ENCODE data around the gene USF3. TPM values are rescaled to one million over a fixed set of nuclear protein-coding genes. Genes with fewer than 3 reads are reported as not detected.

The USF3 gene
- total and polyA plus RNA-seq, 2 experiments from 2014 or later = 10.1 to 23.5 TPM

DNA sequence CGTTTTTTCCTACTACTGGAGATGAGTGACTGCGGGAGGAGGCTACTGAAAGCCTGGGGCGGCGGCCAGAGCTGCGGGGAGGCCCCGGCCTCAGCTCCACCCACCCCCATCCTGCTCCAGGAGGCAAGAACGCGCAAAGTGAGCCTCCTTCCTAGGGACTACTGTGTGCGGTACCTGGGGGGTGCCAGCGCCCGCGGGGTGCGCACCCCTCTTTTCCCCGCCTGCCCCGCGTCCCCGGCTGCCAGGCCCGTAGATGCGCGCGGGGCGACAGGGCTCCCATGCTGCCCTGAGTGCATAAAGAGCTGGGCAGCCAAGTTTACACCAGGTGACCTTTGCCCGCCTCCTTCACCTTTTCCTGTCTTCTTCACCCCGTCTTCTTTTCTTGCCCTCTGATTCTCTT, 2.5 kb upstream of the USF3 start:
- peaks cover 13% of the 10 kb centered on the region for H3K4me1 Mint-ChIP-seq

DNA sequence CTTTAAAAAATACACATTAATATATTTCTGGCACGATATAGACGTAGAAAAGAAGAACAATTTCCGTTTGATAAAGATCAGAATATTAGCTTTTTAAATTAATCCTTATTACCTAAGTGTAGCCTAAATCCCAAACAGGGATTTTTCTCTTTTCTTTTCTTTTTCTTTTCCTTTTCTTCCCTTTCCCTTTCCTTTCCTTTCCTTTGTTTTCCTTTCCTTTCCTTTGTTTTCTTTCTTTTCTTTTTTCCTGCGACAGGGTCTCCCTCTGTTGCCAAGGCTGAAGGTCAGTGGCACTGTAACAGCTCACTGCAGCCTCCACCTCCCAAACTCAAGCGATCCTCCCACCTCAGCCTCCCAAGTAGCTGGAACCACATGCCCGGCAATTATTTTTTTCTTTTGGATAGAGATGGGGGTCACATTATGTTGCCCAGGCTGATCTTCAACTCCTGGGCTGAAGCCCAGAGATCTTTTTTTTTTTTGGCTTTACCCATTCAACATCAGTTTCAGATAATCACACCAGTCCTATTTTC, 1.8 kb upstream of the USF3 start:
- Histone ChIP-seq H2AFZ (no peak overlapping the region), H3K9me2 (ENCODE audit: insufficient read depth) (no peaks in the 10 kb centered on the region), H3K79me2 (replicated peaks; ENCODE audit: insufficient read depth) (peaks cover 24% of the 10 kb centered on the region), H3K27me3 (ENCODE audit: insufficient read depth) (no peaks in the 10 kb centered on the region), H3K4me3 (peak overlapping the region; percentile 62), H4K20me1 (replicated peaks; ENCODE audit: insufficient read depth) (no peaks in the 10 kb centered on the region), H3K4me2 (peak overlapping the region; percentile 86), H3K36me3 (ENCODE audit: insufficient read depth) (no peaks in the 10 kb centered on the region), H3K4me1 (ENCODE audit: insufficient read depth) (peaks cover 18% of the 10 kb centered on the region), H3K27ac (ENCODE audit: low read depth) (no peak overlapping the region), H3F3A (replicated peaks; ENCODE audit: low read depth) (no peaks in the 10 kb centered on the region; the same call in 1 of the 2 replicates)
- H3K4me3 Mint-ChIP-seq = no peak overlapping the region
- H3K4me1 Mint-ChIP-seq = peaks cover 13% of the 10 kb centered on the region
- peaks cover 2% of the 10 kb centered on the region for H3K27me3 Mint-ChIP-seq (ENCODE audit: insufficient read depth, low read depth, poor library complexity)
- DNase-seq (ENCODE audit: low spot score) (no peak), ATAC-seq (no peak)
- peaks cover 3% of the 10 kb centered on the region; the same call in 1 of the 3 replicates for H3K36me3 Mint-ChIP-seq (ENCODE audit: low read depth)
- peak overlapping the region; percentile 32; the same call in 1 of the 2 replicates for H3K27ac Mint-ChIP-seq
- no peak for TF ChIP-seq ZNF331 (CRISPR knock-in tag; IDR thresholded peaks at IDR 0.05; ENCODE audit: low read depth)
- no peak for TF ChIP-seq POLR2AphosphoS5 (IDR thresholded peaks at IDR 0.05; ENCODE audit: low read depth)
- TF ChIP-seq NANOG (IDR thresholded peaks at IDR 0.05; ENCODE audit: borderline replicate concordance) = no peak
- H3K9me3 Mint-ChIP-seq = no peaks in the 10 kb centered on the region

More for the DNA sequence above, 2.5 kb upstream of the USF3 start:
- Histone ChIP-seq H3K4me3 (peak overlapping the region; percentile 62), H3K27ac (ENCODE audit: low read depth) (peak overlapping the region; percentile 34; the same call in 1 of the 2 replicates), H3K79me2 (replicated peaks; ENCODE audit: insufficient read depth) (peaks cover 18% of the 10 kb centered on the region), H2AFZ (peak overlapping the region; percentile 95), H3K9me2 (ENCODE audit: insufficient read depth) (no peaks in the 10 kb centered on the region), H3F3A (replicated peaks; ENCODE audit: low read depth) (no peaks in the 10 kb centered on the region; the same call in 1 of the 2 replicates), H3K4me2 (peak overlapping the region; percentile 86), H3K36me3 (ENCODE audit: insufficient read depth) (no peaks in the 10 kb centered on the region), H3K27me3 (ENCODE audit: insufficient read depth) (no peaks in the 10 kb centered on the region), H3K4me1 (ENCODE audit: insufficient read depth) (peaks cover 18% of the 10 kb centered on the region), H4K20me1 (replicated peaks; ENCODE audit: insufficient read depth) (no peaks in the 10 kb centered on the region)
- Mint-ChIP-seq H3K4me3 (no peak overlapping the region; the same call in 1 of the 3 replicates), H3K36me3 (ENCODE audit: low read depth) (peaks cover 3% of the 10 kb centered on the region; the same call in 1 of the 3 replicates), H3K9me3 (no peaks in the 10 kb centered on the region), H3K27ac (peak overlapping the region; percentile 77; the same call in 1 of the 2 replicates), H3K27me3 (ENCODE audit: insufficient read depth, low read depth, poor library complexity) (peaks cover 2% of the 10 kb centered on the region)
- ATAC-seq = peak; percentile 18
- TF ChIP-seq NANOG (IDR thresholded peaks at IDR 0.05; ENCODE audit: borderline replicate concordance) (no peak), POLR2AphosphoS5 (IDR thresholded peaks at IDR 0.05; ENCODE audit: low read depth) (peak; percentile 55)
- TF ChIP-seq, protein P1, sequence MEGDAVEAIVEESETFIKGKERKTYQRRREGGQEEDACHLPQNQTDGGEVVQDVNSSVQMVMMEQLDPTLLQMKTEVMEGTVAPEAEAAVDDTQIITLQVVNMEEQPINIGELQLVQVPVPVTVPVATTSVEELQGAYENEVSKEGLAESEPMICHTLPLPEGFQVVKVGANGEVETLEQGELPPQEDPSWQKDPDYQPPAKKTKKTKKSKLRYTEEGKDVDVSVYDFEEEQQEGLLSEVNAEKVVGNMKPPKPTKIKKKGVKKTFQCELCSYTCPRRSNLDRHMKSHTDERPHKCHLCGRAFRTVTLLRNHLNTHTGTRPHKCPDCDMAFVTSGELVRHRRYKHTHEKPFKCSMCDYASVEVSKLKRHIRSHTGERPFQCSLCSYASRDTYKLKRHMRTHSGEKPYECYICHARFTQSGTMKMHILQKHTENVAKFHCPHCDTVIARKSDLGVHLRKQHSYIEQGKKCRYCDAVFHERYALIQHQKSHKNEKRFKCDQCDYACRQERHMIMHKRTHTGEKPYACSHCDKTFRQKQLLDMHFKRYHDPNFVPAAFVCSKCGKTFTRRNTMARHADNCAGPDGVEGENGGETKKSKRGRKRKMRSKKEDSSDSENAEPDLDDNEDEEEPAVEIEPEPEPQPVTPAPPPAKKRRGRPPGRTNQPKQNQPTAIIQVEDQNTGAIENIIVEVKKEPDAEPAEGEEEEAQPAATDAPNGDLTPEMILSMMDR (conservative IDR thresholded peaks at IDR 0.05; ENCODE audit: low read depth in 2 of 2) = no peak
- DNase-seq (ENCODE audit: low spot score) = peak; percentile 71

DNA sequence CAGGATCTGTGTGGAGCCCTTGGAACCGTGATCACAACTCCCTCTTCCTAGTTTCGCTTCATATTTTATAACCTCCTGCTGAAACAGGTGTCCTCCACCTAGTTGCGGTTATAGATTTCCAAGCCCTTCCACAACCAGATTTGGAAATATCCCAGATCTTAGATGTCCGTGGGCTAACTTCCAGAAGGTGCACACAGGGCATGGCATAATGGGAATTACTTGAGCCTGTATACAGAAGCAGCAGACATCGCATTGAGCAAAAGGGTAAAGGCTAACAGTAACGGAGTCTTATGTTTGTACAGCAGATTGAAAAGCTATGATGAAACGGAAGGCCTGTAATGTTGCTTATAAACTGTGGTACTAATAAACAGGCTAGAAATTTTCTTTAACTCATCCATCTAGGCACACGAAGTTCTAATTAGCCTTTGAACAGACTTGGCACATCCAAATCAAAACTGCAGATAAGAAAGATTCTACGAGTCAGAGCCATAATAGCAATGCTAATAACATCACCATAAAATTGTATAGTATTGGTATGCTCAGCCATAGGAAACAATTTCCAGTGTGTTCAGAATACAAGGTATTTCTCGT, 1.2 kb upstream of the USF3 start:
- Histone ChIP-seq H2AFZ (0 out of 2 replicates have a peak overlapping the region, but pooled peaks have one; percentile 24), H3K79me2 (replicated peaks; ENCODE audit: insufficient read depth) (peaks cover 31% of the 10 kb centered on the region), H3K27ac (ENCODE audit: low read depth) (peak overlapping the region; percentile 45; the same call in 1 of the 2 replicates), H3K4me3 (peak overlapping the region; percentile 62), H4K20me1 (replicated peaks; ENCODE audit: insufficient read depth) (no peaks in the 10 kb centered on the region), H3K9me2 (ENCODE audit: insufficient read depth) (no peaks in the 10 kb centered on the region), H3F3A (replicated peaks; ENCODE audit: low read depth) (no peaks in the 10 kb centered on the region; the same call in 1 of the 2 replicates), H3K36me3 (ENCODE audit: insufficient read depth) (no peaks in the 10 kb centered on the region), H3K4me1 (ENCODE audit: insufficient read depth) (peaks cover 18% of the 10 kb centered on the region), H3K4me2 (peak overlapping the region; percentile 86), H3K27me3 (ENCODE audit: insufficient read depth) (no peaks in the 10 kb centered on the region)
- DNase-seq (ENCODE audit: low spot score) = no peak
- ATAC-seq = no peak
- H3K4me1 Mint-ChIP-seq = peaks cover 13% of the 10 kb centered on the region
- peaks cover 3% of the 10 kb centered on the region; the same call in 1 of the 3 replicates for H3K36me3 Mint-ChIP-seq (ENCODE audit: low read depth)
- peaks cover 2% of the 10 kb centered on the region for H3K27me3 Mint-ChIP-seq (ENCODE audit: insufficient read depth, low read depth, poor library complexity)
- no peak overlapping the region for H3K4me3 Mint-ChIP-seq
- no peak overlapping the region for H3K27ac Mint-ChIP-seq
- H3K9me3 Mint-ChIP-seq = no peaks in the 10 kb centered on the region
- TF ChIP-seq EZH2 (IDR thresholded peaks at IDR 0.05; ENCODE audit: low read depth, unreplicated experiment) (no peak), NANOG (IDR thresholded peaks at IDR 0.05; ENCODE audit: borderline replicate concordance) (no peak), JUNB (IDR thresholded peaks at IDR 0.05; ENCODE audit: unreplicated experiment) (no peak)
- TF ChIP-seq, protein P2, sequence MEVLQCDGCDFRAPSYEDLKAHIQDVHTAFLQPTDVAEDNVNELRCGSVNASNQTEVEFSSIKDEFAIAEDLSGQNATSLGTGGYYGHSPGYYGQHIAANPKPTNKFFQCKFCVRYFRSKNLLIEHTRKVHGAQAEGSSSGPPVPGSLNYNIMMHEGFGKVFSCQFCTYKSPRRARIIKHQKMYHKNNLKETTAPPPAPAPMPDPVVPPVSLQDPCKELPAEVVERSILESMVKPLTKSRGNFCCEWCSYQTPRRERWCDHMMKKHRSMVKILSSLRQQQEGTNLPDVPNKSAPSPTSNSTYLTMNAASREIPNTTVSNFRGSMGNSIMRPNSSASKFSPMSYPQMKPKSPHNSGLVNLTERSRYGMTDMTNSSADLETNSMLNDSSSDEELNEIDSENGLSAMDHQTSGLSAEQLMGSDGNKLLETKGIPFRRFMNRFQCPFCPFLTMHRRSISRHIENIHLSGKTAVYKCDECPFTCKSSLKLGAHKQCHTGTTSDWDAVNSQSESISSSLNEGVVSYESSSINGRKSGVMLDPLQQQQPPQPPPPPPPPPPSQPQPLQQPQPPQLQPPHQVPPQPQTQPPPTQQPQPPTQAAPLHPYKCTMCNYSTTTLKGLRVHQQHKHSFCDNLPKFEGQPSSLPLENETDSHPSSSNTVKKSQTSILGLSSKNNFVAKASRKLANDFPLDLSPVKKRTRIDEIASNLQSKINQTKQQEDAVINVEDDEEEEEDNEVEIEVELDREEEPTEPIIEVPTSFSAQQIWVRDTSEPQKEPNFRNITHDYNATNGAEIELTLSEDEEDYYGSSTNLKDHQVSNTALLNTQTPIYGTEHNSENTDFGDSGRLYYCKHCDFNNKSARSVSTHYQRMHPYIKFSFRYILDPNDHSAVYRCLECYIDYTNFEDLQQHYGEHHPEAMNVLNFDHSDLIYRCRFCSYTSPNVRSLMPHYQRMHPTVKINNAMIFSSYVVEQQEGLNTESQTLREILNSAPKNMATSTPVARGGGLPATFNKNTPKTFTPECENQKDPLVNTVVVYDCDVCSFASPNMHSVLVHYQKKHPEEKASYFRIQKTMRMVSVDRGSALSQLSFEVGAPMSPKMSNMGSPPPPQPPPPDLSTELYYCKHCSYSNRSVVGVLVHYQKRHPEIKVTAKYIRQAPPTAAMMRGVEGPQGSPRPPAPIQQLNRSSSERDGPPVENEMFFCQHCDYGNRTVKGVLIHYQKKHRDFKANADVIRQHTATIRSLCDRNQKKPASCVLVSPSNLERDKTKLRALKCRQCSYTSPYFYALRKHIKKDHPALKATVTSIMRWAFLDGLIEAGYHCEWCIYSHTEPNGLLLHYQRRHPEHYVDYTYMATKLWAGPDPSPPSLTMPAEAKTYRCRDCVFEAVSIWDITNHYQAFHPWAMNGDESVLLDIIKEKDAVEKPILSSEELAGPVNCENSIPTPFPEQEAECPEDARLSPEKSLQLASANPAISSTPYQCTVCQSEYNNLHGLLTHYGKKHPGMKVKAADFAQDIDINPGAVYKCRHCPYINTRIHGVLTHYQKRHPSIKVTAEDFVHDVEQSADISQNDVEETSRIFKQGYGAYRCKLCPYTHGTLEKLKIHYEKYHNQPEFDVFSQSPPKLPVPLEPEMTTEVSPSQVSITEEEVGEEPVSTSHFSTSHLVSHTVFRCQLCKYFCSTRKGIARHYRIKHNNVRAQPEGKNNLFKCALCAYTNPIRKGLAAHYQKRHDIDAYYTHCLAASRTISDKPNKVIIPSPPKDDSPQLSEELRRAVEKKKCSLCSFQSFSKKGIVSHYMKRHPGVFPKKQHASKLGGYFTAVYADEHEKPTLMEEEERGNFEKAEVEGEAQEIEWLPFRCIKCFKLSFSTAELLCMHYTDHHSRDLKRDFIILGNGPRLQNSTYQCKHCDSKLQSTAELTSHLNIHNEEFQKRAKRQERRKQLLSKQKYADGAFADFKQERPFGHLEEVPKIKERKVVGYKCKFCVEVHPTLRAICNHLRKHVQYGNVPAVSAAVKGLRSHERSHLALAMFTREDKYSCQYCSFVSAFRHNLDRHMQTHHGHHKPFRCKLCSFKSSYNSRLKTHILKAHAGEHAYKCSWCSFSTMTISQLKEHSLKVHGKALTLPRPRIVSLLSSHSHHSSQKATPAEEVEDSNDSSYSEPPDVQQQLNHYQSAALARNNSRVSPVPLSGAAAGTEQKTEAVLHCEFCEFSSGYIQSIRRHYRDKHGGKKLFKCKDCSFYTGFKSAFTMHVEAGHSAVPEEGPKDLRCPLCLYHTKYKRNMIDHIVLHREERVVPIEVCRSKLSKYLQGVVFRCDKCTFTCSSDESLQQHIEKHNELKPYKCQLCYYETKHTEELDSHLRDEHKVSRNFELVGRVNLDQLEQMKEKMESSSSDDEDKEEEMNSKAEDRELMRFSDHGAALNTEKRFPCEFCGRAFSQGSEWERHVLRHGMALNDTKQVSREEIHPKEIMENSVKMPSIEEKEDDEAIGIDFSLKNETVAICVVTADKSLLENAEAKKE (CRISPR knock-in tag; IDR thresholded peaks at IDR 0.05) = no peak
